Keratinocyte (primary cell): ENCODE measurements around the gene UNG.

Source experiments
- CTCF ChIP-seq, 3 experiments: IDR thresholded peaks in 1 of 3; conservative IDR thresholded peaks in 1 of 3; optimal IDR thresholded peaks in 1 of 3; 2 replicates in 2 of 3; 3 replicates in 1 of 3; pipeline versions ENCODE3 to v1.5.1; 2011; ENCODE audit warnings: low read length in 3 of 3, mild to moderate bottlenecking in 3 of 3, moderate library complexity in 2 of 3, control low read depth in 1 of 3, inconsistent platforms in 1 of 3; ENCODE audit not compliant: insufficient read depth in 2 of 3; ENCODE audit errors: extremely low read depth in 1 of 3
- EZH2 ChIP-seq: IDR thresholded peaks from one replicate; pipeline ENCODE4 v1.6.1; 2012; ENCODE audit warnings: inconsistent platforms, mild to moderate bottlenecking, low read length, moderate library complexity

DNA sequence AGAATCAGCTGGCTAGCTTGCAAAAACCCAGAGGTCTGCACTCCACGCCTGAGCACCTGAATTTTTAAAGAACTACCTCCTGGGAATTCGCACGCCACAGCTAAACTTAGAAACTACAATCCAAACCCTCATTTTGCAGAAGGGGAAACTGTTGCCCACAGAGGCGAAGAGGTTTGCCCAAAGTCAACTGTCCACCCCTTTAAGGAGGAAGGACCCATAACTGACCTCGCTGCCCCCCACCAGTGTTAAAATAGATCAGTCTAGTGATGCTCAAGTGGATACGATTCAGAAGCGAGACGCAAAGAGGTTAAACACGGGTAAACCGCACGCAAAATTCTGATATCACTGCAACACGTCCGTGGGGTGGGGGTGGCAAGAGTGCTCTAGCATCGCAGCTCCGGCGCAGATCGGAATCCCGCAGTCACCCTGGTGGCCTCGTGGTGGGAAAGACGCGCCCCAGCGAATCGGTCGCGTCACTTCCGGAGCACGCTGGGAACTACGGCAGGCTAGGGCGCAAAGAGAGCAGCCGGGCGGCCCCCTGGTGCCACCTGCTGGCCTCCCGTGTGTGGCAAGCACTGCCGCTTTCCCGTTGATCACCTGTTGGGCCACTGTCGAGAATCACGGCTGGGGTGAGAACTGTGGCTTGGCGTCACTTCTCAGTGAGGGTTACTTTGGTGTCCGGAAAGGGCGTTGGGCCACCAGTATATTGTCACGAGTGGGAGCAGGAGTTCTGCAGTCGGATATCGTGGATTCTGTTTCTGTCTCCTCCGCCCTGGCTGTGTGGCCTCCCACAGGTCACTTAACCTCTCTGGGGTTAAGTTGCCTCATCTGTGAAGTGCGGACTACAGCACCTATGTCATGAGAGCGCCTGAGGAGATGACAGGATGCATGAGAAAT, 4.1 kb upstream of the UNG start, which contains the start of gene ALKBH2:
- TF ChIP-seq EZH2 (no peak), CTCF (optimal IDR thresholded peaks at IDR 0.05 in 1 of 3, IDR thresholded peaks at IDR 0.05 in 1 of 3, conservative IDR thresholded peaks at IDR 0.05 in 1 of 3; ENCODE audit: extremely low read depth in 1 of 3, insufficient read depth in 2 of 3, low read length in 3 of 3) (peak; percentile 95 to 100 (median 100))
